NOMO-1 treated with dmso at 0.1 percent for 144 hours (cell line): ENCODE measurements around the gene CBY3.
"Not testable (repeated sequence)": the region's sequence is repeated elsewhere in the genome, so short reads cannot be mapped to it uniquely, and the experiment has no call there.

Experiments
- DNase-seq: peaks from one replicate; lab custom pipeline; 2025; ENCODE audit not compliant: unreplicated experiment; lab: John Stamatoyannopoulos, UW

CBY3 gene

DNA sequence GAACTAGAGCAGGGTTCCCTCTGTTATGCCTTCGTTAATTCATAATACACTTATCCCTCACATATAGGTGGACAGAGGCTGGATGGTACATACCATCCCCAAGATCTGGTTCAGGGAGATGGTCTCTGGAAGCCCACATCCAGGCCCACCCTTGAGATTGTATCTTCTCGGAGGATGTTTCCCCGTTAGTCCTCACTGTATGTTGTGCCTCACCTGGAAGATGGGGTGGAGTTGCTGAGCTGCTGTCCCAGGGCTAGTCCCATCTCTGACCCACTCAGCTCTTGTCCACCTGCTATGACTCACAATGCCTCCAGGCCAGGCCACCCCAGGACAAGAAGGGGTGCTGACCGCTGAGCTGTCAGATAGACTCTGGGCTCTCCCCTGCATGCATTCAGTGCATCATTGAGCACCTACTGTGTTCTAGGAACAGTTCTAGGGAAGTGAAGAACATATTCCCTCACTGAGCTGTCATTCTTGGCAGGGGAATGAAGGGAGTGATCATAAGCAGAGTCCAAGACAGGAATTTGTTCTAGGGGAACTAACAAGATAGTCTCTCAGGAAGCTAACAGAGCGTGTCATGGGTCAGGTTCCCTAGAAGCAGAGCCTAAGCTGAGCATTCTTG is at the start of gene CBY3:
Gene CBY3, minus strand, starts transcription at position 255 of the 622 bp plus-strand sequence. Its CDS starts 116 bp downstream, at position 139.
- DNase-seq, result no peak

DNA sequence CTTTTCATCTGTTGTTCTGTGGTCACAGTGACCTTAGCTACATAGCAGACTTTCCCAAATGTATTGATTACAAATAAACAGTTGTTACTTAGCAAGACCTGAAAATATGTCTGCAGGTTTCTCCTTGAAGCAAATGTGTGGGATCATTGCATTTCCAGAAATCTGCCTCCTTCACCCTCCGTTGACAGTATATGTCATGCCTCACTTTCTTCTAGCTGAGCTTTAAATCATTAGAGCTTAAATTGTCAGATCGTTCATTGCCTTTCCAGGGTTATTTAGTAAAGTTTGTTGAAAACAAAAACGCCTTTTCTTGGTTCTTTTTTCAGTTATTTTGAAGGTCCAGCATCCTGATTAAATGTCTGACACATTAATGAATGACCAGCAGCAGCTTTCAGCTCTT is 49.5 kb upstream of the CBY3 start:
- no peak for DNase-seq

DNA sequence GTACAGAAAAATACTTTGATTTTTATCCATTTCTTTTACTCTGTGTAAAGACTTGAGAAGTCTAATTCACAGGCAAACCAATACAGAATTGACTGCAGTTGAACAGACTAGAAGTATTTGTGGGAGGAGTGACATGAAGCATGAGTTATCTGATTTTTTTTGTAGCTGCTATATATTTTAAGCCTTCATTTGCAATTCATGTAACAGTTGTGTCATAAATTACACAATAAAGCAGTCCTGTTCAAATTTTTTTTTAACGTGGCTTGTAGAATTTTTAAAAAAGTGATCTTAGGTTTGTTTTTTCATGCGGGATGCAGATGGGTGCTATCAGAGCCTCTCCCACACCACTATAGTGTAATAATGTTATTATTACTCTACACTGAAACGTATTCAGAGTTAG is 48.9 kb upstream of the CBY3 start:
- DNase-seq, result no peak

DNA sequence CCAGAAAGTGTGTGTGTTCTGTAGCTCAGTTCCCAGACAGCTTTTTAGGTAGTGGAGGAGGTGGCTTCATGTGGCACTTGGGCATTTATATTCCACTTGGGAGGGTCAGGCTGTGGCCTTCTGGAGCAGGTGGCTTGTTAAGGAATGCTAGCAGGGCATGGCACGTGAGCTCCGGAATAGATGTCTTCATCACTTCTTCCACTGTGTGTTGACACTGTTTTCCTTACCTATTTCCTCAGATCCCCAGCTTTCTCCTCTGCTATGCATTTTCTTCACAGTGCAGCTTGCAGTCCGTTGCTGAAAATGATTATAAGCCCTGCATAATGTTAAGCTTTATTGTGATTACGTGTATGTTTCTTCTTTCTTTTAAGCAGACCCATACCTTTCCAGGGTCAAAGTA is 48.5 kb upstream of the CBY3 start:
- DNase-seq, result no peak

DNA sequence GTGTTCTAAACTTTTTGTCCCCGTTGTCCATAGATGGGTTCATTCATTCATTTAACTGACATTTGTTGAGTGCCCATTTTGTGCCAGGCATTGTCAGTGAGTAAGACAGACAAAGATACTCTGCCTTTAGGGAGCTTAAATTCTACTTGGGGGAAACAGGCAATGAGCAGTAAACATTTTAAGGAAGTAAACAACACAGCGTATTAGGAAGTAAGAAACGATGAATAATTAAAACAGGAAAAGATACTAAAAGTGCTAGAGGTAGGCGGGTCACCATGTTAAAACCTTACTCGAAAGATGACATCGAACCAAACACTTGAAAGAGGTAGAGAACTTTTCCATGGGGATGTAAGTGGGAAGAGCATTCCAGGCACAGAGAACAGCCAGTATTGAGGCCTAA is 46.3 kb upstream of the CBY3 start:
- no peak for DNase-seq

DNA sequence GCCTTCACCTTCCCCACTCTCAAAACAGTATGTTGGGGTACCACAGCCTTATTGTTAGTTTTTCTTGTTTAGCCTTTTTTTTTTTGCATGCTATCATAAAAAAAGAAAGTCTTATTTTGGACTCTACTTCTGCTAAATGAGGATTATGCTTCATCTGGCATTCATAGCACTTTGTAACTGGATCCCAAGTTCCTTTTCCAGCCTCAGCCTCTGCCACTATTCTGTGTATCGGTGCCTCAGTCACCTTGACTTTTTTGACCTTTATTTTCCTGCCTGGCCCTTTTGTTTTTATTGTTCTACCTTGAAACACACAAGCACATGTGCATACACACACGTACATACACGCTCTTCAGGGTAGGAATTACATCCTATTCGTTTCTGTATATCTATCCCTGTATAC is 43.3 kb upstream of the CBY3 start:
- no peak for DNase-seq

DNA sequence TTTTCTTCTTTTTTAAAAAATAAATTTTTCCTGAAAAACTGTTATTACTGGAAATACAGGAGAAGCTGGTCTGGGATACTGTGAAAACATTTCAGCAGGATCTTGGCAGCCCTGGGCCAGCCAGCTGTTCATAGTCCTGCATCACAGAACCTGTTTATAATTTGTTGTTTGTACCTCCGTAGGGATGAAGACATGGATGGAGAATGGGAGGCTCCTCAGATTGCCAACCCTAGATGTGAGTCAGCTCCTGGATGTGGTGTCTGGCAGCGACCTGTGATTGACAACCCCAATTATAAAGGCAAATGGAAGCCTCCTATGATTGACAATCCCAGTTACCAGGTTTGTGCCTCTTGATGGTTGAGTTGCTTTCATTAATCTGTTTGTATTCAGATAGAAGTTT is 39.4 kb upstream of the CBY3 start:
- DNase-seq, result no peak

DNA sequence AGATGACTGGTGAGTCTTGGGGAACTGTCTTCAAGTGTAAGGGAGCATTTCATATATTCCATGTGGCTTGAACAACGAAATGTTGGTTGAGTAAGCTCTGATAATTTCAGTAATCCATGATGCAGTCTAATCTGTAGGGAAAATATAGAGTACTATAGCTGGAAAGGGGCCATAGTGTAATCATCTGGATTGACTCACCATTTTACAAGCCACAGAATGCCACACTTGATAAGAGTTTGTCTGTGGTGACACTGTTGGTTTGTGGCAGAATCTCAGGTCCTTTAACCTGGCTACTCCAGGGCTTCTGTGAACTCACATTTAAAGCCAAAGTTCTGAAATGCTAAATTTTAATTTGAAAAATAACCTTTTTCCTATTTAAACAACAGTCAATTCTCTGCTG is 35.5 kb upstream of the CBY3 start:
- DNase-seq, result no peak

DNA sequence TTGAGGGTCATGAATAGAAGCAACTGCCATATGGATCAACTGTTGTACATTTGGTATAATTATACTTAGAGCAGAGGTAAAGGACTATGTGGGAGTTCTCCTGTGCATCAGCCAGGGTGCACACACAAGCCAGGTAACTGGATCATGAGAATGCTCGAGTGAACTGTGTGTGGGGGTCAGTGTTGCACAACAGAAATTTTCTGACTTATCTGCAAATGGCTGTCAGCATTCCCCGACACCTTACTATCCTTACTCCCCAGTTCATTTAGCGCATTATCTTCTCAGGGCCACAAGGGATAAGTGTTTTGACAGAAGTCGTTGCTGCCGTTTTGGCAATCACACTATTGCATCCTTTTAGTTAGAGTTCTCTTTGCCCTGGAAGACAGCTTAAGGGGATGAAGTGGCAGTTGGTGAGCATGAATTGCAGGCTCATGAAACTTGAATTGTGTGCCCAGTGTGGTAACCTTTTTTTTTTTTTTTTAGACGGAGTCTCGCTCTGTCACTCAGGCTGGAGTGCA is 19.6 kb upstream of the CBY3 start:
- DNase-seq, result no peak

DNA sequence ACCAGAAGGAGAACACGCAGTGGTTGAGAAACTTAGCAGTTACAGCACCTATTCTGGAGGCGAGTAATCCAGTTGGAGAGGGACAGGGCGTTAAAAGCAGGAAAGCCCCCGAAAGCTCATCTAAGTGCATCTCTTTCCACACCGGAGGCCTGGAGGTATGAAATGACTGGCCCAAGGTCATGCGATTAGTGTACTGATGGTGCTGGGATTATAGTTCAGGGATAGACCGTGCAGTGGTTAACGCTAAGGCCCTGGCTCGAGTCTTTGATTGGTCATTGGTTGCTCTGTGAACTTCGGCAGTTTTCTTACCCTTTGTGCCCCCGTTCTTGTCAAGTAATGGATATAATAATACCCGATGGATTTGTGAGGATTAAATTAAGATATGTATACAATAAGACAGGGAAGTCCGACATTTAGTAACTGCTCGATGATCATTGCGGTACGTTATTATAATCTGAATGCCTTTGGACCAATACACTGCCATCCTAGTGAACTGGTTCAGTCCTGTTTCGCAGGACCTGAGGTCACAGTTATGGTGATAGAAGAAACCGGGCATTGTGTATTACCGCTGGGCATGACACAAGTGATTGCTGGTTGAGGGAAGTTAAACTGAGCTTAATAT is 18.9 kb upstream of the CBY3 start:
- no peak for DNase-seq

DNA sequence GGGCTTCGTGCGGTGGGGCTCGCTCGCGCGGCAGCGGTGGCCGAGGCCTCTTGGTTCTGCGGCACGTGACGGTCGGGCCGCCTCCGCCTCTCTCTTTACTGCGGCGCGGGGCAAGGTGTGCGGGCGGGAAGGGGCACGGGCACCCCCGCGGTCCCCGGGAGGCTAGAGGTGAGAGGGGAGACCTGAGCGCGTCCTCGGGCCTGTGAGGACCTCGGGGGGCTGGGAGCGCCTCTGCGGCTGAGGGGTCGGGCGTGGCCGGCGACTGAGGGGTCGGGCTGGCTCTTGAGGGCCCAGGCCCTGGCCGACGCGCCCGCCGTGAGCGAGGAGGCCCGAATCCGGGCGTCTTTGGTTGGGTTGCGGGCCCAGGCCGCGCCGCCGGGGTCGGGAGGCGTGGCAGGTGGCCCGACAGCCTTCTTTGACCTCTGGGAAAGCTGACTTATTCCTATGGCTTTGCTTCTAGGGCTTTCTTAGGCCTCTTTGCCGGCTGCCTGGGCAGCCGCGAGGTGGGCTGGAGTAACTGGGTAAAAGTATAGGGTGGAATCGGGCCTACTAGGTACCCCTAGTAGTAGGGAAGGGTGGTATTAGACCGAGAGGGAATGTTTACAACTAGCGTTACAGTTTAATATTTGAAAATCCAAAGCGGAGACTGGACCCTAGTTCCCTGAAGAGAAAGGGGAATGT is 18.2 kb upstream of the CBY3 start, which contains the start of gene CANX:
Gene CANX, plus strand, starts transcription at position 33 of the 681 bp plus-strand sequence. CDS start 6,715 bp downstream, outside the sequence.
- DNase-seq, result no peak

DNA sequence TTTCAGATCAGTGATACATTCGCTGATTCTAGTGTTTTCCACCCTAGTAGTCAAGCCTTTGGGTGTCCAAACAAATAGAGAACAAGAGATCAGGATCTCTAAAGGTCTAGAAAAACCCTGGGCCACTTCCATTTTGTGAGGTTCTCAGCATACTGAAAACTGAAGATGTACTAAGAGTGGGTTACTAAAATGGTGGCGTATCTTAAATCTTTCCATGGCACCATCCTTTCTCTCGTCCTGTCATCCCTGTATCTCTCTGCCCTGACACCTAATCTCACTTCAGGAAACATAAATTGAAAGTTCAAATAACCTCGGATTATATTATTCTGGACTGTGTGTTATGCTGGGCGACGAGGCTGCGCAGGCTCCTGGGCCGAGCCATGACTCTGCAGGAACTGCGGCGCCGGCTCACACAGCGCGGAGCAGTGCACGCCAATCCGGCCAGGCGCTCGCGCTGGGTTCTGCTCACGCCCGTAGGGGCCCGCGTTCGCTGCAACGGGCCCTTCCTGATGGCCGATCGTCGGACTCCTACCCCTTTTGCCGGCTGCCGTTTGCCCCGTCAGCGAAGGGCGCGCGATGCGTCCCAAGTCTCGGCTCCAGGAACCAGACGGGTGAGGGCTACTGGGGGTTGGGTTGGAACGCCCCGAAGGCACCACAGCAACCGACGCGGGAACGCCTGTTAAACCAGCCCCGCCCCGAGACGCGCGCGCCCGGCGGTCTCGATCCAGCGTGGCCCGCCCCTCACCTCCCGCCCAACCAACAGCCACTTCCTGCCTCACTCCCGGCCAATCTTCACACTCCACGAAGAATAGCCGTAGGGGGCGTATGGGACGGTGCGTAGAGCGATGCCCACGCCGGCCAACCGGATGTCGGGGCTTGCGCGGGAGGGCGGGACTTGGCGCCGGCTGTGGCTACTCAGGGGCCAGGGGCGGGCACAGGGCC is 17.4 kb upstream of the CBY3 start:
- DNase-seq, result peak; percentile 98

DNA sequence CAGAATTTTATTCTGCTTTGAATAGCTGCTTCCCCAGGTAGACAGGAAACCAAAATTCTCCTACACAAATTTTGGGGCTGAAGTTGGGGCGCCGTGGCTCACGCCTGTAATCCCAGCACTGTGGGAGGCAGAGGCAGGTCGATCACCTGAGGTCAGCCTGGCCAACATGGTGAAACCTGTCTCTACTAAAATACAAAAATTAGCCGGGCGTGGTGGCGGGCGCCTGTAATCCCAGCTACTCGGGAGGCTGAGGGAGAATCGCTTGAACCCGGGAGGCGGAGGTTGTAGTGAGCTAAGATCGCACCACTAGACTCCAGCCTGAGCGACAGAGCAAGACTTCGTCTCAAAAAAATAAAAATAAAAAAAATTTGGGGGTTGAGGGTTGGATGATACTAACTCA is 16.7 kb upstream of the CBY3 start:
- DNase-seq, result not testable (repeated sequence)

DNA sequence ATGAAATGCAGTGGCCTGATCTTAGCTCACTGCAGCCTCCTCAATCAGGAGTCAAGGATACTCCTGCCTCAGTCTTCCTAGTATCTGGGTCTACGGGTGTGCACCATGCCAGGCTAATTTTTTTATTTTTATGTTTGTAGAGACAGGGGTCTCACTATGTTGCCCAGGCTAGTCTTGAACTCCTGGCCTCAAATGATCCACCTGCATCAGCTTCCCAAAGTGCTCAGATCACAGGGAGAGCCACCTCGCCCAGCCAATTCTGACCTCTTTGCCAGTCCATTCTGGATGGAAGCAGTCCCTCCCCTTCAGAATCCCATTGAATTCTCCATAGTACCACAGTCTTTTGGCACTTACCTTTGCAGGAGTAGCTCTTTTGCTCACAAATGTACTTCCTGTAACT is 16.3 kb upstream of the CBY3 start:
- no peak for DNase-seq

DNA sequence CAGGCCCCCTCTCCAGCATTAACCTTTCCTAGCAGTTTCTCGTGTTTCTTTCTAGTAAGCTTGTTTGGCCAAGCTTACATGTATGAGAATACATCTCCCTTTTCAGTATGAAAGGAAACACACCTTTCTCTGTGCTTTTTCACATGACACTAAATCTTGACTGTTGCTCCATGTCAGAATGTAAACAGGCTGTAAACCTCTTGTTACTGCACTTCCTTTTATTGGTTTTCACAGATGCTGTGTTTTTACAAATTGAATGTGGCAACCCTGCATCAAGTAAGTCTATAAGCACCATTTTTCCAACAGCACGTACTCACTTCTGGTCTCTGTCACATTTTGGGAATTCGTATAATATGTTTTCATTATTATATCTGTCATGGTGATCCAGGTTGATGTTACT is 15.8 kb upstream of the CBY3 start:
- DNase-seq, result no peak

DNA sequence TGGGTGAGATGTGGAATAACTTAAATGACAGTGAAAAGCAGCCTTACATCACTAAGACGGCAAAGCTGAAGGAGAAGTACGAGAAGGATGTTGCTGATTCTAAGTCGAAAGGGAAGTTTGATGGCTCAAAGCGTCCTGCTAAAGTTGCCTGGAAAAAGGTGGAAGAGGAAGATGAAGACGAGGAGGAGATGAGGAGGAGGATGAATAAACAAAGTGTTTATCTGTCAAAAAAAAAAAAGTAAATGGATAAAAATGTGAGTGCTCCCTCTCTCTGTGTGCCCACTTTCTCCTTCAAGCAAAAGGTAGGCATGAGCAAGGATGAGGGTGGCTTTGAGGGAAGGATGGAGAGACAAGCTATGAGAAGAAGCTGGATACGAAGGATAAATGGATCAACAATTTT is 13.7 kb upstream of the CBY3 start:
- DNase-seq, result no peak

DNA sequence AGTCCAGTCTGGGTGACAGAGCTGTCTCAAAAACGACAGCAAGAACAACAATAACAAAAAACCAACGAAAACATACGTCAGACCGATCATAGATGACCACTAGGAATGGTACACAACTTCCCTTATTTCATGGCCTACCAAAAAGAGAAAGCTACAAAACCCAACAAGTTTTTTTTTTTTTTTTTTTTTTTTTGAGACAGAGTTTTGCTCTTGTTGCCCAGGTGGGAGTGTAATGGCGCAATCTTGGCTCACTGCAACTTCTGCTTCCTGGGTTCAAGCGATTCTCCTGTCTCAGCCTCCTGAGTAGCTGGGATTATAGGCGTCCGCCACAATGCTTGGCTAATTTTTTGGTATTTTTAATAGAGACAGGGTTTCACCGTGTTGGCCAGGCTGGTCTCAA is 8.4 kb upstream of the CBY3 start:
- not testable (repeated sequence) for DNase-seq

DNA sequence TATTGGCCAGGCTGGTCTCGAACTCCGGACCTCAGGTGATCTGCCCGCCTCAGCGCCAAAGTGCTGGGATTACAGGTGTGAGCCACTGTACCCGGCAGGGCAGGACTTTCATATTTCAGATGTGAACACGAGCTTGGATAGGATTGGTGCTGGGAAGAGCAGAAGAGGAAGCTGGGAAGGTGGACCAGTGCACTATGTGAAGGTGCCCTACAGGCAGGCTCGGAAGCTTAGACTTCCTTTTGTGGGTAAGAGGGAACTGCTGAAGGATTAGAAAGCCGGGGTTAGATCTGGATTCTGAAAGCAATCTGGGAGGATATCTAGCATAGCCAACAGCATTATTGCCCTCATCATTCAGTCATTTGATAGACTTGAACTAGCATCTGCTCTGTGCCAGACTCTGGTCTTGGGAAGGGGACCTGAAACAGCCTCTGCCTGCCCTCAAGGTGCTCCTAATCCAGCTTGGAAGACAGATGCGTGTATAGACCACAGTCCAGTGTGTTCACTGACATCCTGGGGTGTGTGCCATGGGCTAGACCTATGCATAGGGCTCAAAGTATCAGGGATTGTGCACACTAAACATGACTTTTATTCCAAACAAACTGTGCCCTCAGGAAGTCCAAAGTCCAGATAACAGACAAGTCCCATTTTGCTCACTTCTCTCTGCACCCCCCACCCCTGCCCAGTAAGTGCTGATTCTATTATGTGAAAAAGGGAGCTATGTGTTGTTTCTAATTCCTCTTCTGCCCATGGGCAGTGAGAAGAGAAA is 637 bp downstream of the CBY3 start:
- no peak for DNase-seq

DNA sequence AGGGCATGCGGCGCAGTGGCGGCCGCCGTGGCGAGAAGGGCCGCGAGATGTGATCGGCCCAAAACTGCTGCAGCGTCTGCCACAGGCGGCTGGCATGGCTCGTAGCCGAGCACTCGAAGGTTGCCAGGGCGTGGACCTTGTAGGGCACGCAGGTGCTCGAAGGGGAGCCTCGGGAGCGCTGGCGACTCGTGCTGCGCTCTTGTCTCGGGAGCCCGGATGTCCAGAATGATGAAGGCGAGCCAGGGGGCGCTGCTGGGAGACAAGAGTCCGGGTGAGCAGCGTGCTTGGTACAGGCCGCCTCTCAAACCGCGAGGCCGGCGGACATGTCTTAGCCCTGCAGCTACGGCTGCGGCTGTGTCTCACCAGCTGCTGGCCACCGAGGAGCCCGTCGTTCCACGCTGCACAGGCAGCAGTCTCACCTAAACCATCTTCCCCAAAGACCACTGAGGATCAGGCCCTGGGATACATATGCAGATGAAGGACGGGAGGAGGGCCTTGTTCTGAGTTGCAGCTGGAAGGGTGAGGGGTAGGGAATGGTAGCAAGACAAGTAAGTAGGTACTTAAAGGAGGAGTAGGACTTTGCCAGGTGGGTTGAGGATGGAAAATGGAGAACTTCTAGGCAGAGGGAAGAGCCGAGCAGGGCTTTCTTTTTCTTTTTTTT is 1.7 kb downstream of the CBY3 start:
- DNase-seq, result no peak
